OCI-LY3 (cell line): Measurements from ENCODE around the gene CCDC170.

Source experiments
- EZH2phosphoT487 ChIP-seq: fragments of 200-600 bp; shearing (Covaris generic); IDR thresholded peaks from 2 replicates; pipeline ENCODE4 v1.6.1; 2018; ENCODE audit warnings: antibody characterized with exemption, mixed run types, low read depth
- TF ChIP-seq, protein P1 (sequence below): fragments of 200-600, 300-600 bp; sonication (generic); IDR thresholded peaks from 2 replicates; pipeline ENCODE4 v1.5.1; 2014; ENCODE audit warnings: antibody characterized with exemption, low read length, low read depth

- TF ChIP-seq, protein P1, sequence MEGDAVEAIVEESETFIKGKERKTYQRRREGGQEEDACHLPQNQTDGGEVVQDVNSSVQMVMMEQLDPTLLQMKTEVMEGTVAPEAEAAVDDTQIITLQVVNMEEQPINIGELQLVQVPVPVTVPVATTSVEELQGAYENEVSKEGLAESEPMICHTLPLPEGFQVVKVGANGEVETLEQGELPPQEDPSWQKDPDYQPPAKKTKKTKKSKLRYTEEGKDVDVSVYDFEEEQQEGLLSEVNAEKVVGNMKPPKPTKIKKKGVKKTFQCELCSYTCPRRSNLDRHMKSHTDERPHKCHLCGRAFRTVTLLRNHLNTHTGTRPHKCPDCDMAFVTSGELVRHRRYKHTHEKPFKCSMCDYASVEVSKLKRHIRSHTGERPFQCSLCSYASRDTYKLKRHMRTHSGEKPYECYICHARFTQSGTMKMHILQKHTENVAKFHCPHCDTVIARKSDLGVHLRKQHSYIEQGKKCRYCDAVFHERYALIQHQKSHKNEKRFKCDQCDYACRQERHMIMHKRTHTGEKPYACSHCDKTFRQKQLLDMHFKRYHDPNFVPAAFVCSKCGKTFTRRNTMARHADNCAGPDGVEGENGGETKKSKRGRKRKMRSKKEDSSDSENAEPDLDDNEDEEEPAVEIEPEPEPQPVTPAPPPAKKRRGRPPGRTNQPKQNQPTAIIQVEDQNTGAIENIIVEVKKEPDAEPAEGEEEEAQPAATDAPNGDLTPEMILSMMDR = no peak
- no peak for TF ChIP-seq EZH2phosphoT487
Measured at GRCh38 chr6:151509048-151509447, 15.2 kb downstream of the CCDC170 start.
